ENCODE results near the gene RANBP3.

RANBP3 gene

DNA sequence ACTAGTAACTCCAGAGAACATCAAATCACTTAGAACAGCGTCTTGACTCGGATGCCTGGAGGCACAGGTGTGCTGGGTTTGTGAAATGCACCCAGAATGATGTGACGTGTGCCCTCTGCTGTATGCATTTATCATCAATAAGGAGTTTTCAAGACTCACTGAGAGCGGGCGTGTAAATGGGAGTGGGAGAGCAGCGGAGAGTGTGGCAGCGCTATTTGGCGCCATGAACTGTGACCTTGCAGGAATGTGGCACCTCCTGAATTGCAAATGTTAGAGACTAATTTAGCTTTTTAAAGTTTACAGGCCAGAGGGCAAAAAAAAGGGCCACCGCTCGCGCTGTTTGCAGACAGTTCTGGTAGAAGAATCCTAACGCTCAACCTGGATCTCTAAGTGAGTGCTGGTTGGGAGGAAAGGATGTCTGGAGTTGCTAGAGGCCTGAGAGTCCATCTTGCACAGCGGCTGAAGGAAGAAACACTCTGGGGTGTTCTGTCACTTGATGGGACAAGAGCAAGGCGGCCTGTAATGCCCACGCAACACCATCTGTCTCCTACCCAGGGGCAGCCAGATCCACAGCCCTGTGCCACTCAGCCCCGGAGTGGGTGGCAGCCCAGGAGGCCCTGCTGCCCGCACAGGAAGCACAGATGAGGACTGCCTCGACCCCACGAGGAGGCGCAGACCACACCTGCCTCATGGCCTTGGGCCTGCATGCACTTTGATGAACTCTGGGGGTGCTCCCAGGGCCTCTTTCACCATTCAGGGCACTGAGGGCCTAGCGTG is 19.7 kb downstream of the RANBP3 start:
- Histone ChIP-seq H3K36me3 (ENCODE audit: control insufficient read depth, insufficient read depth, low read length) (no peaks in the 10 kb centered on the region), H3K27me3 (ENCODE audit: control insufficient read depth, insufficient read depth, low read length) (no peaks in the 10 kb centered on the region), H3K4me3 (ENCODE audit: low read length) (no peak overlapping the region), H3K9me3 (ENCODE audit: control insufficient read depth, low read length) (no peaks in the 10 kb centered on the region), H3K9ac (ENCODE audit: low read length) (no peak overlapping the region), H3K4me1 (ENCODE audit: control insufficient read depth, insufficient read depth, low read length) (peaks cover 83% of the 10 kb centered on the region)

DNA sequence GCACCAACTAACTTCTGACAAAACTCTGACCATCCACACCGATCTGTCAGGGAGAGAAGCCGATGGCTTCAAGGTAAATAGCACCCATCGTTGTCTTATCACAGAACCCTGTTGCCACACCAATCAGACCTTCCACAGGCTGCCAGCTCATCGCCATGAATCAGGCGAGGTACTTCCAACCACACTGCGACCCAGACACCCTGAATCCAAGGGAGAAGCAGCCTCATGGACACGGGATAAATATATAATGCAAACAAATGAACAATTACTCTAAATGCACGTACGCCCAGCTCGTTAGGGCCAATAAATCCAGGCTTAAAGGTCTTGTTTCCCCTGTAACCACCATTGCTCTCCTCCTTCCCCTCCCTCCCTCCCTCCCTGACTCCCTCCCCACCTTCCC is 20.8 kb downstream of the RANBP3 start:
- Histone ChIP-seq H3K27me3 (ENCODE audit: control insufficient read depth, insufficient read depth, low read length) (no peaks in the 10 kb centered on the region), H3K4me1 (ENCODE audit: control insufficient read depth, insufficient read depth, low read length) (peaks cover 83% of the 10 kb centered on the region), H3K36me3 (ENCODE audit: control insufficient read depth, insufficient read depth, low read length) (no peaks in the 10 kb centered on the region), H3K9me3 (ENCODE audit: control insufficient read depth, low read length) (no peaks in the 10 kb centered on the region), H3K4me3 (ENCODE audit: low read length) (no peak overlapping the region), H3K9ac (ENCODE audit: low read length) (peak overlapping the region; percentile 10)

DNA sequence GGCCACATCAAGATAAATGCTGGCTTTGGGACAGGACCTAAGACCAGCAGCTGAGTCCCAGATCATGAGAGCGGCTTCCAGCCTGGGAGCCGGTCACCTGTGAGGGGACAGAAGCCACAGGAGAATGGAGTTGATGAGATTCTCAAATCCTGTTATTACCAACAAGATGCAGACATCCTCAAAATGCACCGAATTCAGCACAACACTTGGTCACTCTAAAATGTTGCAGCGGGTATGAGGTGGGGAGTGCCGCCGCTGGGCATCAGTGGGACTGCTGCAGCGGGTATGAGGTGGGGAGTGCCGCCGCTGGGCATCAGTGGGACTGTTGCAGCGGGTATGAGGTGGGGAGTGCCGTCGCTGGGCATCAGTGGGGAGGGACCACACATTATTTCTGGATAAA is 21.2 kb downstream of the RANBP3 start:
- Histone ChIP-seq H3K9ac (ENCODE audit: low read length) (peak overlapping the region; percentile 10), H3K4me3 (ENCODE audit: low read length) (no peak overlapping the region), H3K36me3 (ENCODE audit: control insufficient read depth, insufficient read depth, low read length) (no peaks in the 10 kb centered on the region), H3K4me1 (ENCODE audit: control insufficient read depth, insufficient read depth, low read length) (peaks cover 83% of the 10 kb centered on the region), H3K27me3 (ENCODE audit: control insufficient read depth, insufficient read depth, low read length) (no peaks in the 10 kb centered on the region), H3K9me3 (ENCODE audit: control insufficient read depth, low read length) (no peaks in the 10 kb centered on the region)

DNA sequence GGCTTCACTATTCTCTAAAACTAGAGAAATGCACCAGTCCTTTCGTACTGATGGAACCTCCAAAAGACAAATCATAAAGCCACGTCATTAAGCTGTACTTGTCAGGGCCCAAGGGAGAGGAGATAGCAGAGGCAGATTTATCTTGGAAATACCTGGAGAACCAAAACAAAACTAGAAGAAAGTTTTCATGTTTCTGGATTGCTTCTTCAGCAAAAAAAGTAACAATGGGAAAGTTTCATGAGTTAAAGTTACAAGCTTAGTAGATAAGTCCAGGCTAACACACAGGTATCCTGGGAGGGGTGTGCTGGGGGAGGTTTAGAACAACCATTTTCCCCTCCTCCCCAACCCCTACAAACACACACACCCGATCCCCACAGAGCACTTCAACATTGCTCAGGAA is 21.6 kb downstream of the RANBP3 start:
- H3K4me1 ChIP-seq (ENCODE audit: control insufficient read depth, insufficient read depth, low read length) = peaks cover 83% of the 10 kb centered on the region
- H3K4me3 ChIP-seq (ENCODE audit: low read length) = no peak overlapping the region

DNA sequence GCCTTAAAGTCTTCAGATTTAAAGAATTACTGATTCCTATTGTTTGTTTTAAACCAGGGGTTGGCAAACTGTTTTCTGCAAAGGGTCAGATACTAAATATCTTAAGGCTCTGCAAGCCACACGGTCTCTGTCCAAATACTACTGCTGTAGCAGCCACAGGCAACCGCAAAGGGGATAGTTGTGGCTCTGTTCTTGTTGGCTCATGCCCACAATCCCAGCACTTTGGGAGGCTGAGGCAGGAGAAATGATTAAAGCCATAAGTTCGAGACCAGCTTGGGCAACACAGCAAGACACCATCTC is 22.4 kb downstream of the RANBP3 start:
- Histone ChIP-seq H3K4me1 (ENCODE audit: control insufficient read depth, insufficient read depth, low read length) (peaks cover 85% of the 10 kb centered on the region), H3K36me3 (ENCODE audit: control insufficient read depth, insufficient read depth, low read length) (no peaks in the 10 kb centered on the region), H3K4me3 (ENCODE audit: low read length) (no peak overlapping the region), H3K27me3 (ENCODE audit: control insufficient read depth, insufficient read depth, low read length) (no peaks in the 10 kb centered on the region), H3K9ac (ENCODE audit: low read length) (no peak overlapping the region), H3K9me3 (ENCODE audit: control insufficient read depth, low read length) (no peaks in the 10 kb centered on the region)

More for the DNA sequence above, 21.6 kb downstream of the RANBP3 start:
- Histone ChIP-seq H3K9me3 (ENCODE audit: control insufficient read depth, low read length) (no peaks in the 10 kb centered on the region), H3K9ac (ENCODE audit: low read length) (no peak overlapping the region), H3K27me3 (ENCODE audit: control insufficient read depth, insufficient read depth, low read length) (no peaks in the 10 kb centered on the region), H3K36me3 (ENCODE audit: control insufficient read depth, insufficient read depth, low read length) (no peaks in the 10 kb centered on the region)

- H3K27me3 ChIP-seq (ENCODE audit: control insufficient read depth, insufficient read depth, low read length) = no peaks in the 10 kb centered on the region
- peak overlapping the region; percentile 1 for H3K9ac ChIP-seq (ENCODE audit: low read length)
- H3K4me3 ChIP-seq (ENCODE audit: low read length) = no peak overlapping the region
- H3K36me3 ChIP-seq (ENCODE audit: control insufficient read depth, insufficient read depth, low read length) = no peaks in the 10 kb centered on the region
- H3K4me1 ChIP-seq (ENCODE audit: control insufficient read depth, insufficient read depth, low read length) = peaks cover 83% of the 10 kb centered on the region
- H3K9me3 ChIP-seq (ENCODE audit: control insufficient read depth, low read length) = no peaks in the 10 kb centered on the region
Measured at GRCh38 chr19:5954293-5954692, 23.6 kb downstream of the RANBP3 start.

- H3K4me3 ChIP-seq (ENCODE audit: low read length) = no peak overlapping the region
- no peaks in the 10 kb centered on the region for H3K9me3 ChIP-seq (ENCODE audit: control insufficient read depth, low read length)
- peaks cover 82% of the 10 kb centered on the region for H3K4me1 ChIP-seq (ENCODE audit: control insufficient read depth, insufficient read depth, low read length)
- H3K27me3 ChIP-seq (ENCODE audit: control insufficient read depth, insufficient read depth, low read length) = no peaks in the 10 kb centered on the region
- no peak overlapping the region for H3K9ac ChIP-seq (ENCODE audit: low read length)
- no peaks in the 10 kb centered on the region for H3K36me3 ChIP-seq (ENCODE audit: control insufficient read depth, insufficient read depth, low read length)
Measured at GRCh38 chr19:5953680-5954213, 24.2 kb downstream of the RANBP3 start.

GRCh38 chr19:5953030-5953589 is 24.8 kb downstream of the RANBP3 start:
- Histone ChIP-seq H3K4me3 (ENCODE audit: low read length) (no peak overlapping the region), H3K36me3 (ENCODE audit: control insufficient read depth, insufficient read depth, low read length) (no peaks in the 10 kb centered on the region), H3K27me3 (ENCODE audit: control insufficient read depth, insufficient read depth, low read length) (no peaks in the 10 kb centered on the region), H3K9ac (ENCODE audit: low read length) (no peak overlapping the region), H3K4me1 (ENCODE audit: control insufficient read depth, insufficient read depth, low read length) (peaks cover 77% of the 10 kb centered on the region), H3K9me3 (ENCODE audit: control insufficient read depth, low read length) (no peaks in the 10 kb centered on the region)

DNA sequence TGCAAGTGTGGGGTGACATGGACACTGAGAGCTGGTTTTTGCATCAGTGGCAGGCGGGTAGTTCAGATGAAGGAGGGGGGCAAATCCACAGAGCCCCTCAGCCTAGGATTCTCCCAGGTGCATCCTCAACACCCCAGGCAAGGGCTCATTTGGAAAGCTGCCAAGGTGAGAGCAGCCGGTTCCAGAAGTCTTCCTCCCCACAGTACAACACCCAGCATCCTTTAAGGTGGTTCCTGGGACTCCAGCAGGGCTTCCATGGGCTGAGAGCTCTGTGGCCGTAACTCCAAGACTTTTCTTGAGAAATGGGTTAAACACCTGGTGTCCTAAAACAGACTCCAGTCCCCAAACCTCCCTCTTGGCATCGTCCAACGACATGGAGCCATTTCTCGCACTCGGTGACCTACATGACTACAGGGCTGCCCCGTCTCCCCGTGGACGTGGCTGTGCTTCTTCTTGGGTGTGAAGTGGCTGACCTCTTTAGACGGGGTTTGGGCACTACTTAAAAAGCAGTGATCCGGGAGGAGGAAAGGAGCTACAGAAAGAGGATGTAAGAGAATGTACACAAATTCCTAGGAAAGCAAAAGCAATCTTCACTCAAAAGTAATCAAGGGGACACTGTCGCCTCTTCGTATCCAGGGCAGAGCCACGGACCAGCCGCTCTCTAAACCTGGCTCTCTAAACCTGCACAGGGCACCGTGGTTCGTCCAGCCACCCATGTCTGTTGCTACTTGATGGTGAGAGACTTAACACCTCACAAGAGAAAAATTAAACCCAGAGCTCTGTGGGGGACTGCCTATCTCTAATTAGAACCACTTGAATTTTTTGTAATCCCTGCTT is 25.5 kb downstream of the RANBP3 start:
- no peak overlapping the region for H3K4me3 ChIP-seq (ENCODE audit: low read length)
- no peaks in the 10 kb centered on the region for H3K27me3 ChIP-seq (ENCODE audit: control insufficient read depth, insufficient read depth, low read length)
- no peaks in the 10 kb centered on the region for H3K9me3 ChIP-seq (ENCODE audit: control insufficient read depth, low read length)
- H3K4me1 ChIP-seq (ENCODE audit: control insufficient read depth, insufficient read depth, low read length) = peaks cover 75% of the 10 kb centered on the region
- H3K36me3 ChIP-seq (ENCODE audit: control insufficient read depth, insufficient read depth, low read length) = no peaks in the 10 kb centered on the region
- H3K9ac ChIP-seq (ENCODE audit: low read length) = no peak overlapping the region

DNA sequence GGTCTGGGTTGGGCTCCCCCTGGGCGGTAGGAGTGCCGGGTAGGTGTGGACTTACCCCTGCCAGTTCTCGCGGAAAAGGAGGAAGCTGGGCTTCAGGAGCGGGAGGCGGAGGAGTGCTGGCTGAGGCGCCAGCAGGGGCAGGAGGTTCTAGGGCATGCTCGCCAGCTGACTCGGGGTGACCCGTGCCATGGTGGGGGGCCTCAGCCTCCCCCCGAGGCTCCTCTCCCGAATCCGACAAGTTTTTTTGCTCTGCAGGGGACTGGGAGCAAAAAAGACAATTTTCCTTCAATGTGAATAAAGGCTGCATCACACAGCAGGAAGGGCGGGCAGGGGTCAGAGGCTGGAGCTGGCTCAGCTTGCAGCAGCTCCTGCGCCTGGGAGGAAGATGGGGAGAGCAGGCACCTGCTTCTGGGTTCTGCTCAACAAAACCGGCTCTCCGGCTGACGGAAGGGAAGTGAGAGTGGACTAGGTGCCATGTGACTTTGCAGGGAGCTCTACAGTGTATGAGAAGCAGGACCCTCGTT is 26.5 kb downstream of the RANBP3 start:
- Histone ChIP-seq H3K4me1 (ENCODE audit: control insufficient read depth, insufficient read depth, low read length) (peaks cover 65% of the 10 kb centered on the region), H3K9ac (ENCODE audit: low read length) (peak overlapping the region; percentile 26), H3K36me3 (ENCODE audit: control insufficient read depth, insufficient read depth, low read length) (no peaks in the 10 kb centered on the region), H3K9me3 (ENCODE audit: control insufficient read depth, low read length) (no peaks in the 10 kb centered on the region), H3K4me3 (ENCODE audit: low read length) (no peak overlapping the region), H3K27me3 (ENCODE audit: control insufficient read depth, insufficient read depth, low read length) (no peaks in the 10 kb centered on the region)

DNA sequence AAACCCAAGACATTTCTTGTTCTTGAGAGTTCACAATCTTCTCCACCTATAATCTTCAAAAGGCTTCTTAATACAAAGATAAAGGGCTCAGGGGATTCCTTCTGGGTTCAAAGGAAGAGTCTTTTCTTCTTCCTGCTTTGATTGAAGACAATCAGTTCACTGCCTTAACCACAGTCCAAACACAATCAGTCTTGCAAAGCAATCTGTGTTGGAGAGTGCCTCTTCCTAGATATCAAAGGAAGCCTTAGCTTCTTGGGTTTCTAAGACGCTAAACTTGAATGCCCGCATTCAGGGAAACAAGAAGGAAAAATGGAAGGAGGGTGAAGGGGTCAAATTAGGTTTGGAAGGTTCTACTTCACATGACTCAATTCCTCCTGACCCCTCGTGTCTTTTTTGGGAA is 27.2 kb downstream of the RANBP3 start:
- H3K9ac ChIP-seq (ENCODE audit: low read length) = peak overlapping the region; percentile 26
- H3K27me3 ChIP-seq (ENCODE audit: control insufficient read depth, insufficient read depth, low read length) = no peaks in the 10 kb centered on the region
- peaks cover 62% of the 10 kb centered on the region for H3K4me1 ChIP-seq (ENCODE audit: control insufficient read depth, insufficient read depth, low read length)
- H3K4me3 ChIP-seq (ENCODE audit: low read length) = no peak overlapping the region
- no peaks in the 10 kb centered on the region for H3K36me3 ChIP-seq (ENCODE audit: control insufficient read depth, insufficient read depth, low read length)
- no peaks in the 10 kb centered on the region for H3K9me3 ChIP-seq (ENCODE audit: control insufficient read depth, low read length)

- Histone ChIP-seq H3K4me1 (ENCODE audit: control insufficient read depth, insufficient read depth, low read length) (peaks cover 58% of the 10 kb centered on the region), H3K9me3 (ENCODE audit: control insufficient read depth, low read length) (no peaks in the 10 kb centered on the region), H3K4me3 (ENCODE audit: low read length) (no peak overlapping the region), H3K9ac (ENCODE audit: low read length) (no peak overlapping the region), H3K27me3 (ENCODE audit: control insufficient read depth, insufficient read depth, low read length) (no peaks in the 10 kb centered on the region), H3K36me3 (ENCODE audit: control insufficient read depth, insufficient read depth, low read length) (no peaks in the 10 kb centered on the region)
Measured at GRCh38 chr19:5949792-5950305, 28.1 kb downstream of the RANBP3 start.
